ENCODE measurements around the gene FOSL2.

- TF ChIP-seq CTCF (IDR thresholded peaks at IDR 0.05): no peak
- TF ChIP-seq ZFX (IDR thresholded peaks at IDR 0.05; ENCODE audit: borderline replicate concordance): no peak
Observed at GRCh38 chr2:28415010-28415409, 22.4 kb downstream of the FOSL2 start.

Measured in 22Rv1 (cell line).